ENCODE data around the gene HDAC9.

HDAC9 gene

GRCh38 chr7:19009936-19010280 lies 514.4 kb downstream of the HDAC9 start:
- Histone ChIP-seq H4K20me1 (ENCODE audit: insufficient read depth, low read length) (no peaks in the 10 kb centered on the region), H3K9me3 (ENCODE audit: insufficient read depth, low read length) (no peaks in the 10 kb centered on the region), H3K79me2 (ENCODE audit: low read length) (no peaks in the 10 kb centered on the region), H2AFZ (ENCODE audit: low read depth, low read length) (no peak overlapping the region), H3K4me1 (ENCODE audit: low read length) (no peaks in the 10 kb centered on the region), H3K36me3 (replicated peaks; ENCODE audit: low read depth, low read length) (no peaks in the 10 kb centered on the region), H3K4me3 (ENCODE audit: low read length) (no peak overlapping the region), H3K27me3 (ENCODE audit: low read depth, low read length) (no peaks in the 10 kb centered on the region), H3K9ac (ENCODE audit: low read length) (no peak overlapping the region), H3K4me2 (ENCODE audit: low read length) (no peak overlapping the region), H3K27ac (ENCODE audit: low read length) (no peak overlapping the region)
- TF ChIP-seq CTCF (IDR thresholded peaks at IDR 0.05; ENCODE audit: low read depth, low read length), result no peak
- TF ChIP-seq EZH2phosphoT487 (IDR thresholded peaks at IDR 0.05; ENCODE audit: low read depth), result no peak

- no peaks in the 10 kb centered on the region for H3K27me3 ChIP-seq (ENCODE audit: low read depth, low read length)
Observed at GRCh38 chr7:19011212-19011611, 515.7 kb downstream of the HDAC9 start.

GRCh38 chr7:19015098-19015497 lies 519.5 kb downstream of the HDAC9 start:
- H3K4me3 ChIP-seq (ENCODE audit: low read length), result no peak overlapping the region
- no peaks in the 10 kb centered on the region for H3K9me3 ChIP-seq (ENCODE audit: insufficient read depth, low read length)
- H3K27ac ChIP-seq (ENCODE audit: low read length), result no peak overlapping the region
- TF ChIP-seq CTCF (IDR thresholded peaks at IDR 0.05; ENCODE audit: low read depth, low read length) (no peak), EZH2phosphoT487 (IDR thresholded peaks at IDR 0.05; ENCODE audit: low read depth) (no peak)
- H3K4me2 ChIP-seq (ENCODE audit: low read length), result no peak overlapping the region
- H3K36me3 ChIP-seq (replicated peaks; ENCODE audit: low read depth, low read length), result no peaks in the 10 kb centered on the region
- no peaks in the 10 kb centered on the region for H3K4me1 ChIP-seq (ENCODE audit: low read length)
- no peaks in the 10 kb centered on the region for H3K79me2 ChIP-seq (ENCODE audit: low read length)
- H2AFZ ChIP-seq (ENCODE audit: low read depth, low read length), result no peak overlapping the region
- H3K9ac ChIP-seq (ENCODE audit: low read length), result no peak overlapping the region
- H3K27me3 ChIP-seq (ENCODE audit: low read depth, low read length), result no peaks in the 10 kb centered on the region
- no peaks in the 10 kb centered on the region for H4K20me1 ChIP-seq (ENCODE audit: insufficient read depth, low read length)

More at GRCh38 chr7:19011212-19011611, 515.7 kb downstream of the HDAC9 start:
- Histone ChIP-seq H2AFZ (ENCODE audit: low read depth, low read length) (no peak overlapping the region), H4K20me1 (ENCODE audit: insufficient read depth, low read length) (no peaks in the 10 kb centered on the region), H3K4me1 (ENCODE audit: low read length) (no peaks in the 10 kb centered on the region), H3K9ac (ENCODE audit: low read length) (no peak overlapping the region), H3K4me3 (ENCODE audit: low read length) (no peak overlapping the region), H3K36me3 (replicated peaks; ENCODE audit: low read depth, low read length) (no peaks in the 10 kb centered on the region), H3K4me2 (ENCODE audit: low read length) (no peak overlapping the region), H3K9me3 (ENCODE audit: insufficient read depth, low read length) (no peaks in the 10 kb centered on the region), H3K27ac (ENCODE audit: low read length) (no peak overlapping the region), H3K79me2 (ENCODE audit: low read length) (no peaks in the 10 kb centered on the region)
- no peak for TF ChIP-seq EZH2phosphoT487 (IDR thresholded peaks at IDR 0.05; ENCODE audit: low read depth)
- TF ChIP-seq CTCF (IDR thresholded peaks at IDR 0.05; ENCODE audit: low read depth, low read length), result no peak

- no peaks in the 10 kb centered on the region for H4K20me1 ChIP-seq (ENCODE audit: insufficient read depth, low read length)
- H3K27ac ChIP-seq (ENCODE audit: low read length), result no peak overlapping the region
- no peaks in the 10 kb centered on the region for H3K27me3 ChIP-seq (ENCODE audit: low read depth, low read length)
- H3K9me3 ChIP-seq (ENCODE audit: insufficient read depth, low read length), result no peaks in the 10 kb centered on the region
- no peak overlapping the region for H2AFZ ChIP-seq (ENCODE audit: low read depth, low read length)
- TF ChIP-seq CTCF (IDR thresholded peaks at IDR 0.05; ENCODE audit: low read depth, low read length), result no peak
- TF ChIP-seq EZH2phosphoT487 (IDR thresholded peaks at IDR 0.05; ENCODE audit: low read depth), result no peak
- no peak overlapping the region for H3K4me3 ChIP-seq (ENCODE audit: low read length)
- no peaks in the 10 kb centered on the region for H3K79me2 ChIP-seq (ENCODE audit: low read length)
- no peak overlapping the region for H3K9ac ChIP-seq (ENCODE audit: low read length)
- H3K4me1 ChIP-seq (ENCODE audit: low read length), result no peaks in the 10 kb centered on the region
- no peak overlapping the region for H3K4me2 ChIP-seq (ENCODE audit: low read length)
- H3K36me3 ChIP-seq (replicated peaks; ENCODE audit: low read depth, low read length), result no peaks in the 10 kb centered on the region
Observed at GRCh38 chr7:19016140-19016539, 520.6 kb downstream of the HDAC9 start.

Measured in OCI-LY3 (cell line).